ENCODE results near the gene STX2. TPM values are rescaled to one million over a fixed set of nuclear protein-coding genes. Genes with fewer than 3 reads are reported as not detected.

Gene STX2
- total RNA-seq, 1 experiment from 2014 or later = 45.7 TPM

DNA sequence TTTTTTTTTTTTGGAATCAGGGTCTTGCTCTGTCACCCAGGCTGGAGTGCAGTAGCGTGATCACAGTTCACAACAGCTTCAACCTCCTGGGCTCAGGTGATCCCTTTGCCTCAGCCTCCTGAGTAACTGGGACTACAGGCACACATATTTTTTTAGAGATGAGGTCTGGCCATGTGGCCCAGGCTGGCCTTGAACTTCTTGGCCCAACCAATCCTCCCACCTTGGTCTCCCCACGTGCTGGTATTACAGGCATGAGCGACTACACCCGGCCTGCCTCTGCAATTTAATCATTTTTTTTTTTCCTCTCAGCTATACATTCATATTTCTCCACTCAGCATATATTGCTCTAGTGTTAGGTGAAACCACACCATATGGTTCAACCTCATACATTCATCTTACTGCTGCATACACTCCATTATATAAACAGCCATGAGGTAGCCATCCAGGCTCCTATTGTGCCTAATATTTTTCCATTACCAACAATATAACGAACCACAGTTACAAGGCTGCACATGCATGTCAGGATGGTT lies 7.1 kb downstream of the STX2 start:
- DNase-seq (ENCODE audit: low read depth) = no peak

DNA sequence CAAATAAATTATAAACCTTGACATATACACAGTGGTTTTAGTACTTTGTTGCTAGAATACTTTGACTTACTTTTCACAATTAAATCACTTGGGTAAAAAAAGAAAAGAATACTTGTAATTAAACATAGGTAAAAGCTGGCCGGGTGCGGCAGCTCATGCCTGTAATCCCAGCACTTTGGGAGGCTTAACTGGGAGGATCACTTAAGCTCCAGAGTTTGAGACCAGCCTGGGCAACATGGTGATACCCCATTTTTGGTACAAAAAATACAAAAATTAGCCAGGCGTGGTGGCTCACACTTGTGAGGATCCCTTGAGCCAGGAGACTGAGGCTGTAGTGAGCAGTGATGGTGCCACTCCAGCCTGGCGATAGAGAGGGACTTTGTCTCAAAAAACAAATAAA lies 7.8 kb downstream of the STX2 start:
- DNase-seq (ENCODE audit: low read depth) = no peak

DNA sequence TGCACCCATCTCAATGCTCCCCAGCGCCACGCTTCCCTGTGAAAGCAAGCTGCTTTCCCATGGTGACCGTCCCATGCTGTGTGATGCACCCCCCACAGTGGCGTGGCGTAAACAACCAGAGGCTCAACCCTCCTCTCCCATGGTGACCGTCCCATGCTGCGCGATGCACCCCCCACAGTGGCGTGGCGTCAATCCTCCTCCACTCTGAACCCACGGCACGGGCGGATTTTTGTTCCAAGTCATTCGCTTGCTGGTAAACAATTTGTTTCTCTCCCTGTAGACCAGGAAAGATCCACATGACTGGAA lies 8.9 kb downstream of the STX2 start:
- no peak for DNase-seq (ENCODE audit: low read depth)

DNA sequence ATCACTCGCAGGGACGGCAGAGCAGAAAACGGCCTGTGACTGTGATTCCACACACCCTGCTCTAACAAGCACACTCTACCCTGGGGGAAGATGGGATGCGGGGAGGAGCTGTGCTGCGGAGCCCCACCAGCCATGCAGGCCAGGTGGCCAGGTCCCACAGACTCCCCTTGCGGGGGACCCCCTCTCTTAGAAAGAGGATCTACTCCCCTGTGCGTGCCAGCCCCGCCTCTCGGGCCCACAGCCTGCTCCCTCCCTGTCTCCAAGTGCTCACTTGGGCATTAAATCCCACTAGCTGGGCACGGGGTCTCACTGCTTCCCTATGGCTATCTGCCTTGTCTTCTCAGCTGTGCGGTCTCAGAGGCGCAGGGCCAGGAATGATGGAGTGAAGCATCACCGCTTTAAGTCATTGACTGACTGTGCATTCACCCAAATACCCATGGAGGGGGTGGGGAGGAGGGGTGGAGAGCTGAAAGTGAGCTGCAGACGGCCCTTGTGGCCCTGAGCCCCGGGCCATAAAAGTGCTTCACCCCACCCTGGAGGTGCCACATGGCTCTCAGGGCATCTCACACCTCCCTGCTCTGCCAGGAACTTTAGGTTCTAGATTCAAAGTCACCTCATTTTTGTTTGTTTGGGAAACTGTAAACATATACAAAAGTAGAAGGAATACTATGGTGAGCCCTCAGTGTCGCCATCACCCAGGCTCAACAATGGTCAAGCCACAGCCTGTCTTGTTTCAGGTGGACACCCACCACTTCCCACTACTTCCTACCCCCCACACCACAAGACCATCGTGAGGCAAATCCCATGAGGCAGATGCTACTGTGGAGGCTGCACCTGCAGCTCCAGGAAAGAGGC lies 9.4 kb downstream of the STX2 start:
- no peak for DNase-seq (ENCODE audit: low read depth)

DNA sequence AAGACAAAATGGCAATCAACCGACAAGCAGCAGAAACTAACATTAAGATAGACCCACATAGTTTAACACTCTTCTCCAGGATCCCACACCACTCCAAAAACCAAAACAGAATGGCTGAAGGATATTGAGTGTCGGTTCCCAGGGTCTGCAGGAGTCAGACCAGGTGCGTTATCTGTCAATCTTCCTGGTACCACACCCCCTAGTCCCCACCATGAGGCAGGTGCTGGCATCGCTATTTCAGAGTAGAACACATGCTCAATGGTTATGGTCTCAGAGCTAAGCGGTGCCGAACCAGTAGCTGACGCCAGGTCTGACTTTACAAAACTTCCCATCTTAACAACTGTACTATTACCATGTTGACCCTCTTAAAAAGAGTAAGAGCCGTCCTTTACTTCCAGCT lies 10.2 kb downstream of the STX2 start:
- DNase-seq (ENCODE audit: low read depth) = no peak

DNA sequence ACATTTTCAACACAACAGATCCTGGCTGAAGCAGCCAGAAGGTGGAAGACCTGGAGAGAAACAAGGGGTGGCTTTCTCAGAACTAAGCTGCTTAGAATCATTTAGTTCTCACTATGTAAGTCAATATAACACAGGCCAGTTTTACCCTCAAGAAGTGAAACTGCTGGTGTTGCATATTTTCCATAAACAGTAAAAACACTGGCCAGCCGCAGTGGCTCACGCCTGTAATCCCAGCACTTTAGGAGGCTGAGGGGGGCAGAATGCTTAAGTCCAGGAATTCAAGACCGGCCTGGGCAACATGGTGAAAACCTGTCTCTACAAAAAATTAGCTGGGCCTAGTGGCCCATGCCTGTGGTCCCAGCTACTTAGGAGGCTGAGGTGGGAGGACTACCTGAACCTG lies 11.6 kb downstream of the STX2 start:
- no peak for DNase-seq (ENCODE audit: low read depth)

DNA sequence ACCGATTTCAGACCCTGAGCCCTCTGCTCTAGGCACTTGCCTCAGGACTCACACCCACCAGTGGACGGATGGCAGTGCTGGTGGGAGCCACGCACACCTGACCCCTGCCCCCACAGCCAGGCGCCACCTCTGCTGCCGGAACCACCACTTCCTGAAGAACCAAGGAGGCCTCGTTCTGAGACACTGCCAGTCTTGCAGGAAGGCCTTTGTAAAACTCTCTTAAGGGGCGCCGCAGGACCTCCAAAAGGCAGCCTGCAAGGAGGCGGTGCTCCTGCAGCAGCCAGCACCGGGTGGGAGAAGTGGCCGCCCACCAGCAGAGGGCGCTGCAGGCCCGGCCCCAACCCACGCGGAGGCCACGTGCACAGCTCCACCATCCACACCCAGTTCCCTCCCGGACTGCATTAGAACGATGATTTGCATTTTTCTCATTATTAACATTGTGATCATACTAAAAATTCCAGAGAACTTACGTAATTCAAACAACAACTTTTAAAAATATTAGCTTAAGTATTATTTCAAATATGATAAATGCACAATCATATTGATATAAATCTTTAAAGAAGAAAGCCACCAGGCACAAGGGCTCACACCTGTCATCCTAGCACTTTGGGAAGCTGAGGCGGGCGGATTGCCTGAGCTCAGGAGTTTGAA lies 12.8 kb downstream of the STX2 start:
- peak; percentile 52 for DNase-seq (ENCODE audit: low read depth)

DNA sequence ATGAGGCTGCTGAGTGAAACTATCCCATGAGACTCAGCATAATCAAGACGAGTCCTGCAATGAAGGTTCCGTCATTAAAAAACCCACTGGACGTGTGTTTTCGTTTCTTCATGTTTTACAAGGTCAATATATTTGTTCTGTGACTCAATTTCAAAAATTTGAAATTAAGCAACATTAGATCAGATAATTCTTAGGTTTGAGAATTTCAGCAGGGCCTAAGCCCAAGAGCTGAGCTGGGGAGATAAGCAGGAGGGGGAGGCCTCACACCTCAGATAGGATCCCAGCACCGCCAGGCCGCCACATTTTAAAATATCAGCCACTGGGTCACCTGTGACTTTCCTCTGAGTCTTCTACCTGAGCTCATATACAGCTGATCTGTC lies 13.3 kb downstream of the STX2 start:
- DNase-seq (ENCODE audit: low read depth) = no peak

DNA sequence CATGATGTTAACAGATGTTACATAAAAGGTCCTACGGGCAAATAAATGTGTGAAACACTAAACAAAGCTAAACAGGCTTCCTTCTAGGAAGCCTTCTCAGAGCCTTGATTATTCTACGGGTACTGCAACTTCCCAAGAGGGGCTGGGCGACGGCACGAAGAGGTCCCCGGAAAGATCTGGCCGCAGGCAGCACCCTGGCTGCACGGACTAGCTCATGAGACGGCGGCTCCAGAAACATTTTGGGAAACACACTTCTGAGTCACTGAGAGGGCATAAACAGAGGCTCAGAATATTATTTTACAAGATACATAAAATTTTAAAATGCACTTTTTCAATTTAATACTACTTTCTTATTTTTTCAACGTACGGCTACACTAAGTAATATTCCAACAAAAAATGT lies 19.4 kb downstream of the STX2 start:
- no peak for DNase-seq (ENCODE audit: low read depth)

DNA sequence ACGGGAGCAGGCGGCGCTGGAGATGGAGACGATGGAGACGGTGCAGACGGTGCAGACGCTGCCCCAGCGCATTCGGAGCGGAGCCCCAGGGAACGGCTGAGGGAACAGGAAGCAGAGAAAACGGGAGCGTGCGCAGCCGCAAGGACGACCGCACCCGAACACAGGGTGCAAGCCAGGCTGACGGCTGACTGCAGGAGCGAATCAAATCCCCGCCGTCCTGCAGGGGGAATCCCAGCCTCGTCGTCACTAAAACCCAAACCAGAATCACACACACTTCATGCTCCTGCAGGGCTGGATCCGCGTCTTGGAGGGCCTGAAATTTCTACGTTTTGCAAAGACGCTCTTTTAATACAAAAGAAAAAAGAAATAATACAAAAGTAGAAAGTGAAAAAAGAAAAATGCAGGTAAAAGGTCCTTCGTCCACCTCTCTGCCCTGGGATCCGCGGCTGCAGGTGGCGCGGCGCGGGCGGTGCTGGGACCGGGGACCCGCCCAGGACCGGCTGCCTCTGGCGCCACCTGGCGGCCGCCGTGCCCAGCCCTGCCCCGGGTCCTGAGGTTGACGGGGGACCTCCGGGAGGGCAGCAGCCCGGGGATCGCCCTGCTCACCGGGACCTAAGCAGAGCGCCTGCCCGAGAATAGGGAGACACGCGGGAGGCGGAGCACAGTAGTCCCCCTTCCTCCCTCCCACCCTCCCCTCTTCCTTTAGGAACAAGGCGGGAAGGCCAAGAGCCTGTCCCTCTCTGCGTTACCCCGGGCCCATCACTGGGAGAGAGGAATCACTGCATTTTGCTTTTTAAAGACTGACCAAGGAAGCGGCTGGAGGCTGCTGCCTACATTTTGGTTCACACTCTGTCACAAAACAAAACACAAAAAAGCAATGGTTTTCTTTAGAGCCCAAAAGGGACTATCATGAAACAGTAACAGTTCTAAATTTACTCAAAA lies 20.1 kb downstream of the STX2 start:
- DNase-seq (ENCODE audit: low read depth) = no peak

DNA sequence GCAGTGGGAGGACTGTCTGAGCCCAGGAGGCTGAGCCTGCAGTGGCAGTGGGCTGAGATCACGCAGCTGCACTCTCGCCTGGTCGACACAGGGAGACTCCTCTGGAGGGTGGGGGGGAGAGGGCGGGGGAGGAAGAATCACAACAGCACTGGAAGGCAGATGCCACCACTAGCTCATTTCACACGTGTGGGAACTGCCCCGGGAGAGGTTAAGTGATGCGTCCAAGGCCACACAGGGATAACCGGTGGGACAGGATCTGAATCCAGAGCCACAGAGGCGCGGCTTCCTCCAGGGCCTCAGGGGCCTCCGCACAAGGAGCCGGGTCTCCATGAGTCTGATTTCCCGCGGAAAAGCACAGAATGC lies 20.8 kb downstream of the STX2 start:
- no peak for DNase-seq (ENCODE audit: low read depth)

DNA sequence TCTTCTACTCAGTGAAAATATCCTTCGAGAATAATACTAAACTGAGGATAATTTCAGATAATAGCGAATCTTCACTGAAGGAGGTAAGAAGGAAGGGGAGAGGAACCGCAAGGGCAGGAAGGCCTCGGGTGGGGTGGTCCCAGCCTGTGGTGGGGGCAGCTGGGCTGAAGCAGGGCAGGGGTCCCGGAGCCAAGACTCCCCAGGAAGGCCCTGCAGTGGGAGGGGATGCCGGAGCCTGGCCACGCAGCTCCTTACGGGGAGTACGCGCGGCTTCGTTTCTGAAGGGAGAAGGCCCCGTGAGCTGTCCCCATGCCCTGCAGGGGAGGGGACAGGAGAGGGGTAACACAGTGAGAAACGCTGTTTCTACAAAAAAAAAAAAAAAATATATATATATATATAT lies 21.2 kb downstream of the STX2 start:
- no peak for DNase-seq (ENCODE audit: low read depth)

DNA sequence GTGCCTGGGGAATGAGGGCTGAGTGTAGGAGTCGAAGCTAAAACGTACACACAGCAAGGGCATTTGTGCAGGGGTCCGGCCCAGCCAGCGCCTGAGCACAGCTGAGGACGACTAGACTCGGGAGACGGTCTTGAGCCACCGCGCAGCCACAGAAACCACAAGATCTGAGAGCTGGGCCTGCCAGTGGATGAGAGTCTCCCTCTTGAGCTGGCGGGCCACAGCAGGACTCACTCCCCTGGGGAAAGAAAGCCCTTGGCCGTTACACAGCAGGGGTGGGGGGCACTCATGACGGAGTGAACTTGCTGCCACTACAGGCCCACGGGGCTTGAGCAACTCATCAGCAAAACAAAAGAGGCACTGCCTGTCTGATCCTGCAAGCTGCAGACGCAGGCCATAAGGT lies 23.0 kb downstream of the STX2 start:
- no peak for DNase-seq (ENCODE audit: low read depth)

DNA sequence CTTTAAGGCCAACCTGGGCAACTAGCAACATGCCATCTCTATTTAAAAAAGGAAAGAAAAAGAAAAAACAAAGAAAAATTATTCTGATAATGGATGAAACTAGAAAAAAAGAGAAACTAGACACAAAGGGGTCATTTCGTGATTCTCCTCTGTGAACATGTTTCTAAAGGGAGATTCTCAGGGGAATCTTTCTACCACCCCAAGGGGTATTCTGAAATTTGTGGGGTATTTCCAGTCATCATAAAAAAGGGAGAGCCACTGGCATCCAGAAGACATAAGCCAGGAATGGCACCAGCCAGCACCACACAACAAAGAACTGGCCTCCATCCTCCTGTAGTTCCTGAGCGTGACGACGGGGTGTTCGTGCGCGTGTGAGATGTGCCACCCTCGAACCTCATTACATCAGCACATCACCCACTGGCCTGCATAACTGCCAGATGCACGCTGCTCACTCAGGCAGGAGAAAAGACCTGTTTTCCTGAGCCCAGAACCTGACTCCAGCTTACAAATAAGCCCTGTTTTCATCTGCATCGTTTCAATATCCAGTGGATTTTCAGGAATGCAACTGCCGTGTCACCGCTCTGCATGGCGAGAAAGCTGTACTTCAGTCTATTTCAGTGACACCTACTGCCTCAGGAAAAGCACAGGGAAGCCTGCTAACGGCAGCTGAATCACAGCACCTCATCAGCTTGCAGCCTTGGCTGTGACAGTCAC lies 23.9 kb downstream of the STX2 start:
- DNase-seq (ENCODE audit: low read depth) = no peak

DNA sequence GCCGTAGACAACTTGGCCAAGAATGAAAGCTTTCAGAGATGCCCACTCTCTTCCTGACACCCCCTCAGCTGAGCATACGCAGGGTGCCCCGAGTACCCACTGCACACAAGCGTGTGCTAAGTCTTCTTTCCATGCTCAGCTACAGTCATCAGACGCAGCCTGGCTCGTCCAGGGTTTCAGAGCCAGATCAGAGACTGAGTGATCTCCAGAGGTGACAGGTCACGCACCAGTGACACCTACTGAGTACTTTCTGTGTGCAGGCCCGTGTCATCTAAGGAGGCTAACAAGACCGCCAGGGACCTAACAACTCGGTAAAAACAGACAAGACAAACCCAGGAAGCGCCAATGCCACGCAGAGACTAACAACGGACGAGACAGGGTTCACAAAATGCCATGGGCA lies 25.1 kb downstream of the STX2 start:
- no peak for DNase-seq (ENCODE audit: low read depth)

DNA sequence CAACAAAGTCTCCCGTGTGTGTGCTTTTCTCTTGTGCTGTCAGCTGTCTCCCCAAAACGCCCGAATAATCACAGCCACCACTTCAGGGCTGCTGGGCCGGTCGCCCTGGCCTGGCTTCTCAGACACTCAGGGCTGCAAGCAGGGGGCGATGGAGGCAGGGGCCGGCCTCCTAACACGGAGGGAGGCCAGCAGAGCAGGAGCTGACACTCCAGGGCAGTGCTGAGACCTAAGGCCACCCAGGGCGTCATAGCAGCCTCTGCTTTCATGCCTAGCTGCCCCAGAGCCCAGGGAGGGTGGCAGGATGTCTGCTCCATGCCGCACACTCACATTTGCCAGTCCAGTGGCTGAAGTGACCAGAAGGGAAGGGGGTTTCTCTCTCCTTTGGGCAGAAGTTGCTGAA lies 25.6 kb downstream of the STX2 start:
- DNase-seq (ENCODE audit: low read depth) = no peak

DNA sequence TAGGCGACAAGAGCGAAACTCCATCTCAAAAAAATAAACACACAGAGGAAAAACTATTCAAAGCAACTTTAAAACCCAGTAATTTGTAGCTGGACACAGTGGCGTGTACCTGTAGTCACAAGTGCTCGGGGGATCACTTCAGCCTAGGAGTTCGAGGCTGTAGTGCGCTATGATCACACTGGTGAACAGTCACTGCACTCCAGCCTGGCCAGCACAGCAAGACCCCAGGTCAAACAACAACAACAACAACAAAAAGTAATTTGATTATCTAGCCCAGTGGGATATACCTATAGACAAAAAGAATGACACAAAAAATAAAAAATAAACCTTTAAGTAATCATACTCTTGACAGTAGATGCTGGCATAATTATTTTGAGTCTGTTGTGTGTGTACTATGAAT lies 29.3 kb downstream of the STX2 start:
- no peak for DNase-seq (ENCODE audit: low read depth)

DNA sequence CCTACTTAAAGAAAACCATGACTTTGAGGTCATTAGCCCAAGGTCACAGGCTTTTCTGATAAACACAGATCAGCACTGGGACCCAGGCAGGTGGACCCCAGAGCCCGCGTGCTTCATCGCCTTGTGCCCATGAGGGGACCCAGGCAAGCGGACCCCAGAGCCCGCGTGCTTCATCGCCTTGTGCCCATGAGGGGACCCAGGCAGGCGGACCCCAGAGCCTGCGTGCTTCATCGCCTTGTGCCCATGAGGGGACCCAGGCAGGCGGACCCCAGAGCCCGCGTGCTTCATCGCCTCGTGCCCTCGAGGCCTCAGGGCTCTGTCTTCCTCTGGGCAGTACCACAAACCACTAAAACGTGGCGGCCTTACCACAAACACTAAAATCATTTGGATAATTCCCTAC lies 31.7 kb downstream of the STX2 start:
- no peak for DNase-seq (ENCODE audit: low read depth)

DNA sequence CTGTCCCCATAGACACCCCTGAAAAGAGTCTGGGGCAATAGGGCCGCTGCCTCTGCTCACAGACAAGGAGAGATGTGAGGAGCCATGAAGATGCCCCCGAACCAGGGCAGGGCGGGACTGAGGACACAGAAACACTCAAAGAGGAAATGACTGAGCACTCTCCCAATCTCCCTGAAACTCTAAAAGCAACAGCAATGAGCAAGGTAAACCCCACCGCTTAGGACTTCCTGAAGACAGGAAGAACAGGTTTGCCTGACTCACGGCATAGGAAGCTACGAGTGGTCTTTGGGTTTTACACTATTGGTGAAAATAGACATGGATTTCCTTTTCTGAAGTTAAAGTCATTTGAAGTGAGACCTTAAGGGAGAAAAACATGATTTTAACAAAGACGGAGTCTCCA lies 32.5 kb downstream of the STX2 start:
- DNase-seq (ENCODE audit: low read depth) = no peak

DNA sequence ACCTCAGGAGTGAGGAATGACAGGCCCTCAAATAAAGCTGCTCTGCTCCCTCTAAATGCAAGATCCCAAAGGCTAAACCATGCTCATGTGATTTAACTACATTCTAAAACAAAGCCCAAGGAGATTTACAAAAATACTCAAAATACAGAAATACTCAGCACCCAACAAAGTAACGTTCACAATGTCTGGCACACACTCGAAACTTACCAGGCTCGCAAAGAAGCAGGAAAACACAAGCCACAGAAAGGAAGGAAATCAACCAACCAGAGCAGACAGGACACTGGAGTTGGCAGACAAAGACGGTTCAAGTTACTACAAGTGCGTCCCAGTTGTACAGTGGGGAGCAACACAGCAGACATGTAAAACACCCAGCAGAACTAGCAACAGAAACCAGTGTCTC lies 33.4 kb downstream of the STX2 start:
- no peak for DNase-seq (ENCODE audit: low read depth)

DNA sequence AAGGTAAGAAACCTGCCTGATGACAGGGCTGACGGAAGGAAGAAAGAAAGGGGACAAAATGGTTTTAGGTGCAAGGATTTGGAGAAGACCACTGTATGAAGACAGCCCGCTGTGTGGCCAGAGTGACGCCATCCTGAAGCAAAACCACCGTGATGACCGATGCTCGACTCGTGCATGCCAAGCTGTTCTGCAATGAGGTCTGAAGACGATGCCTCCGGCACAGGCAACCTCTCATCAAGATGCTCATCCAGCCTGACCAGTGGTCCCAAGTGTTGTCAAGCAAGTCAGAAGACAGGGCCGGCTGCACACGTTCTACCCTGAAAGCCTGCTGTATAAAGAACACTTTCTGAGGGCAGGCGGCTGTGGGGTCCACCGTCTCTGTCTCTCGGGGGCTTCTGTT lies 34.8 kb downstream of the STX2 start:
- no peak for DNase-seq (ENCODE audit: low read depth)

DNA sequence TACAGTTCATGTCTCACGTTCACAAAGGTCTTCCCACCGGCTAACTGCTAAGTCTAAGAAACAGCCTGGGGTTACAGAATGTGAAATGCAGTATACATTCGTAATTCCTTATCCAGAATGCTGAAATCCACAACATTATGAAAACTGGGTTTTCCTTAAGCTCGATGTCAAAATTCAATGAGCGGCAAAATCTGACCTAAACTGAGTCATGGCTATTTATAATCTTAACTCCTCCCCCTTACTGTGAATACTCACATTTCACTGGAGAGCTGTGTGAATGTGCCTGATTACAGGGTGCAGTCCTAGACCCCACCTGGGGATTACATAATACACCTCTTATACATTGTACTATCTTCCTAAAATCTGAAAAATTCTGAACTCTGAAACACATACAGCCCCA lies 35.3 kb downstream of the STX2 start:
- no peak for DNase-seq (ENCODE audit: low read depth)
